GM12874 (cell line): ENCODE measurements around the gene PRDM1.
A peak's percentile ranks its signal among the peaks of the same experiment; 100 is the strongest.

Source experiments
- TF ChIP-seq, protein P1 (sequence below): IDR thresholded peaks from 2 replicates; pipeline ENCODE4 v1.5.1; 2011; ENCODE audit warnings: low read depth, mild to moderate bottlenecking, control low read depth, low read length, moderate library complexity; ENCODE audit not compliant: insufficient read depth

The PRDM1 gene

GRCh38 chr6:106081715-106082114 lies 4.4 kb upstream of the PRDM1 start:
- TF ChIP-seq, protein P1, sequence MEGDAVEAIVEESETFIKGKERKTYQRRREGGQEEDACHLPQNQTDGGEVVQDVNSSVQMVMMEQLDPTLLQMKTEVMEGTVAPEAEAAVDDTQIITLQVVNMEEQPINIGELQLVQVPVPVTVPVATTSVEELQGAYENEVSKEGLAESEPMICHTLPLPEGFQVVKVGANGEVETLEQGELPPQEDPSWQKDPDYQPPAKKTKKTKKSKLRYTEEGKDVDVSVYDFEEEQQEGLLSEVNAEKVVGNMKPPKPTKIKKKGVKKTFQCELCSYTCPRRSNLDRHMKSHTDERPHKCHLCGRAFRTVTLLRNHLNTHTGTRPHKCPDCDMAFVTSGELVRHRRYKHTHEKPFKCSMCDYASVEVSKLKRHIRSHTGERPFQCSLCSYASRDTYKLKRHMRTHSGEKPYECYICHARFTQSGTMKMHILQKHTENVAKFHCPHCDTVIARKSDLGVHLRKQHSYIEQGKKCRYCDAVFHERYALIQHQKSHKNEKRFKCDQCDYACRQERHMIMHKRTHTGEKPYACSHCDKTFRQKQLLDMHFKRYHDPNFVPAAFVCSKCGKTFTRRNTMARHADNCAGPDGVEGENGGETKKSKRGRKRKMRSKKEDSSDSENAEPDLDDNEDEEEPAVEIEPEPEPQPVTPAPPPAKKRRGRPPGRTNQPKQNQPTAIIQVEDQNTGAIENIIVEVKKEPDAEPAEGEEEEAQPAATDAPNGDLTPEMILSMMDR = no peak

- TF ChIP-seq, protein P1 = no peak
Measured at GRCh38 chr6:106082735-106083398, 3.3 kb upstream of the PRDM1 start.

GRCh38 chr6:106083618-106084017 lies 2.5 kb upstream of the PRDM1 start:
- TF ChIP-seq, protein P1 = no peak

- TF ChIP-seq, protein P1 = peak; percentile 51
Measured at GRCh38 chr6:106084106-106084988, 1.8 kb upstream of the PRDM1 start.

DNA sequence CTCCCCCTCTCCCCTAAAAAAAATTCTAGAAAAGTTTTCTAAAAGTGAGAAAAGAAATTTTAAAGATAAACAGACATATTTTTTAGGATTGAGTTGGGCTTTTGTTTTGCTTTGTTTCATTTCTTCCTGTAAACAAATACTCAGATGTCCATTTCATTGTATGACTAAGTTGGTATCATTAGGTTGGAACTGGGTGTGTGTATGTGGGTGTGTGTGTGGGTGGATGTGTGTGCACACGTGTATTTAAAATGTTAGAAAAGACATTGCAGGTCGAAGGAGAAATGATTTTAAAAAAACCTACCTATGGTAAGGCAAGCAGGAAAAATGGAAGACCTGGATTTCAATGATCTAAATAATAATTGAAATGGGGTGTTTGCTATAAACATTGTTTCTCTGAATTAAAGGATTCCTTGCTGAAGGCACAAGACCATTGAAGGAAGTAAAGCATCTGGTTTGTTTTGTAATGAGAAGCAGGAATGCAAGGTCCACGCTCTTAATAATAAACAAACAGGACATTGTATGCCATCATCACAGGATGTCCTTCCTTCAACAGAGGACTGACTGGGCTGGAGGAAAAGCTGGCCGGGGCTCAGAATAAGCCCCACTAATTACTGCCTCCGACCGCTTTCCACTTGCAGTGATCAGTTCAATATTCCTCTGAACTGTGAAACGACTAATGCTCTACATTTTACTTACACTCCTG lies 996 bp upstream of the PRDM1 start:
- TF ChIP-seq, protein P1 = no peak

DNA sequence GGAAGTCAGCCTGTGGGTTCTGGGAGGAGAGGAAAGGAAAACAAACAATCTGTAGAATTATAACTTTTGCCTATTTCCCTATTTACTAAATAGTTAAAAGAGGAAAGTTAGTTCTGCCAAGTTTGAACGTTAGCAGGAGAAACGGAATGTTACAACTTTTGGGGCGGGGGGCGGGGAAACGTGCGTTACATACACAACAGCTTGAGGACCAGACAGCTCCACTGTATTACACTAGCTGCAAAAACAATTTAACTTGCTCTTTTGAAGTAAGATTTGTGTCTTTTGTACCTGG lies 498 bp upstream of the PRDM1 start:
- TF ChIP-seq, protein P1 = no peak

GRCh38 chr6:106086814-106087175 lies 659 bp downstream of the PRDM1 start:
- TF ChIP-seq, protein P1 = no peak
